DMS79 treated with DMSO at 0.1 percent for 48 hours (cell line): ENCODE results near the gene COL26A1.
"Not testable (repeated sequence)": the region's sequence is repeated elsewhere in the genome, so short reads cannot be mapped to it uniquely, and the experiment has no call there.

Experiments
- DNase-seq: peaks from one replicate; lab custom pipeline; 2025; lab: John Stamatoyannopoulos, UW

Gene COL26A1

DNA sequence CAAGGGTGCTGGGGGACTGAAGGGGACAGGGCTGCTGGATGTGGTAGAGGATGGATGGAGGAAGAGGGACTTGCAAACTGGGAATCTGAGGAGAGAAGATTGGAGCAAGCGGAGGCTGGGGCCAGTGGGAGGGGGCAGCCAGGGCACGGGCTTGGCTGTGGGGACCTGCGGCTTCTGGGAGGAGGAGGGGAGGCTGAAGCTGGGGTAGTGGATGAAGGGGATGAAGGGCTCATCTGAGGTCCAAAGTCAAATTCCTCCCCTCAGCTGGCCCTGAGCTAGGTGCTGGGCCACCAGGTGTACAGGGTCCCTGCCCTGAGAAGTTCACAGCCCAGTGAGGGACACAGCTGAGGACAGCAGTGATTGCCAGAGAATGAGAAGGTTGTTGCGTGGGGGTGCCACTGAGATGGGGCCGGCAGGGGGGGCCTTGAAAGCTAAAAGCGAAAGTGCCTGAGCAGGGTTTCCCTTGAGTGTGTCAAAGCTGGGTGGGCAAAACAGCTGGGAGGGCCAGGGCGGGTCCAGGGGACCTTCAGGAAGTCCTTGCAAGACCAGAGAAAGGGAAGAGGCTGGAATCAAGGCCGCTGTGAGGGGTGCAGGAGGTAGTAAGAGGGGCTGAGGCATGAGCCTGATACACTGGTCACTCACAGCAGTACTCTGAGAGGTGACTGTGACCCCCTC is 191.2 kb downstream of the COL26A1 start:
- DNase-seq, result no peak

DNA sequence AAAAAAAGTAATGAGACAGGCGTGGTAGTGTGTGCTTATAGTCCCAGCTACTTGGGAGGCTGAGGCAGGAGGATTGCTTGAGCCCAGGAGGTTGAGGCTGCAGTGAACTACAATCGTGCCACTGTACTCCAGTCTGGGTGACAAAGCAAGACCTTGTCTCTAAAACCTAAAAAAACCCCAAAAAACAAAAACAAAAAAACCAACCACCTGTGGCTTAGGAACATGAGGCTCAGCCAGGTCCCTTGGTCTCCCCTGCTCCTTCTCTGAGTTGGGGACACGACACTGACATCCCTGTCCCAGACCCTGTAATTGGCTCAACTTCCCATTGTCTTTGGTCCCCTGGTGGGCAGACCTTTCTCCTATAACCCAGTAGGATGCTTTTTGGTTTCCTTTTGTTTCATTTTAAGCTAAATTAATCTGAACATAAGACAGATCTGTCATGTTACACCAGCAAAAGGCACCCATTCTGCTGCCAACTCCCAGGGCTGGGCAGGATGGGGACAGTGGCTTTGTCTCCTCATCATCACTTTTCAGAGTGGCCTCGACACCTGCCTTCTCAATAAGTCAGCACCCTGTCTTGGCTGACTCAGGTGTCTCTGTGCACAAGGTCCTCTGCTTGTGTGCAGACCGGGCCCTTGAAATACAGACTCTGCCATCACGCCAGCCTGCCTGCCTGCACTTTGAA is 192.1 kb downstream of the COL26A1 start:
- no peak for DNase-seq

- no peak for DNase-seq
These were observed 192.7 kb downstream of the COL26A1 start for GRCh38 chr7:101555269-101555920.

- DNase-seq, result no peak
These were observed 193.2 kb downstream of the COL26A1 start for GRCh38 chr7:101555921-101556275.

GRCh38 chr7:101556453-101556968 is 193.8 kb downstream of the COL26A1 start:
- no peak for DNase-seq

DNA sequence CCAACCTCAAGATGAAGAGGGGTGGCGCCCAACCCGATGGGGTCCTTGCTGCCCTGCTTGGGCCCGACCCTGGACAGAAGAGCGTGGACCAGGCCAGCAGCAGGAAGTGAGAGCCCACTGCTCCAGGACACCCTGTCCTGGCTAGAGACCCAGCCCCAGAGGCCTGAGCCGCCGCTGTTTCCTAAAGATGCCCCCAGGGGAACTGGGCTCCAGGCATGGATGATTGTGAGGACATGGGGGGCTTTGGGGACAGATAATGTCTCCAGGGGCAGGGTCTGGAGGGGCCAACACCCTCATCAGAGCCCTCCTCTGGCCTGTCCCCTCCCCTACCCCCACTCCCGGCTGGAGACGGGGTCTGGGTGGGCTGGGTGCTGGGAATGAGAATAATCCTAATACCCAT is 194.7 kb downstream of the COL26A1 start:
- DNase-seq, result no peak

- no peak for DNase-seq
These were observed 195.5 kb downstream of the COL26A1 start for GRCh38 chr7:101557978-101558741.

GRCh38 chr7:101558742-101559325 is 196.2 kb downstream of the COL26A1 start:
- DNase-seq, result no peak

DNA sequence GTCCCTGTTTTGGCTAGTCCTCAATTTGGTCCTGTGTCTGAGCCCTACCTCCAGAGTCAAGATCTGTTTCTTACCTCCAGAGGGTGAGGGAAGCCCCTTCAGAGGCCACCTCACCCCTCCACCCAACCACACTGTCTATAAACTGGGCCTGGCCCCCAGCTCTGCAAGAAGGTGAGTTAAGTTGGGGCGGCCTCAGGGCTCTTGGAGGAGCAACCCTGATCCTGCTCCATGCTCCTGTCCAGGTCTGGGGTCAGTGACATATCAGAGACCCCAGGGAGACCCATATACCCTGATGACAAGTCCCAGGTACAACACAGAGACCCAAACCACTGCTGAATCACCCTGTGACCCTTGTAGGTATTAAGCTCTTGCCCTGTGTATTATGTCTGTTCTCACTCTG is 196.9 kb downstream of the COL26A1 start:
- no peak for DNase-seq

DNA sequence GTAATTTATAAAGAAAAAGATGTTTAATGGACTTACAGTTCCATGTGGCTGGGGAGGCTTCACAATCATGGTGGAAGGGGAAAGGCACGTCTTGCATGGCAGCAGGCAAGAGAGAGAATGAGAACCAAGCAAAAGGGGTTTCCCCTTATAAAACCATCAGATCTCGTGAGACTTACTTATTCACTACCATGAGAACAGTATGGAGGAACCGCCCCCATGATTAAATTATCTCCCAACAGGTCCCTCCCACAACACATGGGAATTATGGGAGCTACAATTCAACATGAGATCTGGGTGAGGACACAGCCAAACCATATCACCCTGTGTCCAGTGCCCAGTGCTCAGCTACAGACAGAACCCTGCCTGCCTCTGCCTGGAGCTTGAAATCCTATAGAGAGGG is 197.3 kb downstream of the COL26A1 start:
- DNase-seq, result not testable (repeated sequence)

GRCh38 chr7:101560856-101561255 is 198.2 kb downstream of the COL26A1 start:
- no peak for DNase-seq

- not testable (repeated sequence) for DNase-seq
These were observed 198.6 kb downstream of the COL26A1 start for GRCh38 chr7:101561293-101561692.

GRCh38 chr7:101562531-101563197 is 200.0 kb downstream of the COL26A1 start:
- DNase-seq, result no peak

DNA sequence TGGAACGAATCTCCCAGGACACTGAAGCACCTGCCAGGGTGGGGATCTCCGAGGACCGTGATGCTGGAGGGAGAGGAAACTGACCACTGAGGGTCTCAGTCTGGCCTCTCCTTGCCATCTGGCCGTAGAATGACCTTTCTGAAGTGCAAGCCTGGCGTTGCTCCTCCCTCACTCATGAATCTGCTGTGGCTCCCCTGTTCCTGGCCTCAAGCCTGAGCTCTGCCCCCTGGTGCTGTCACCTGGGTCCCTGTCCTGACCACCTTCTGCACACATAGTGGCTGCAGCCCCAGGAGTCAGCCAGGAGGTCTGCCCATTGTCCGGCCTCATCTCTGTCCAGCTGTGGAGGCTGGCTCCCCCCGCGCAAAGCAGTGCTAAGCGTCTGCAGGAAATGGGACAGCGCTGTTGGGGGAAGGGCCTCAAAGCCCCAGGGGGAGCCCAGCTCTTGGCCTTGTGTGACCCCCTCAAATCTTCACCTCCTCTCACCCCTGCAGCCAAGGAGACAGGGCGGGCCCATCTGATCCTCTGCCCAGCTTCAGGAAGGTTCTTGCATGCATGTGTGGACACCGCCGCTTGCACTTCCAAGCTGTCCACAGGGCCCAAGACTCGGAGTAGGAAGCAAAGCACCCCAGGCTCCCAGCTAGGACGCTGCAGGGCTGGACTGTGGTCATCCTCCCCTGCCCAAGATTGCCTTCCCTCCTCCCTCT is 200.7 kb downstream of the COL26A1 start:
- no peak for DNase-seq

- DNase-seq, result no peak
These were observed 201.5 kb downstream of the COL26A1 start for GRCh38 chr7:101563943-101564777.

DNA sequence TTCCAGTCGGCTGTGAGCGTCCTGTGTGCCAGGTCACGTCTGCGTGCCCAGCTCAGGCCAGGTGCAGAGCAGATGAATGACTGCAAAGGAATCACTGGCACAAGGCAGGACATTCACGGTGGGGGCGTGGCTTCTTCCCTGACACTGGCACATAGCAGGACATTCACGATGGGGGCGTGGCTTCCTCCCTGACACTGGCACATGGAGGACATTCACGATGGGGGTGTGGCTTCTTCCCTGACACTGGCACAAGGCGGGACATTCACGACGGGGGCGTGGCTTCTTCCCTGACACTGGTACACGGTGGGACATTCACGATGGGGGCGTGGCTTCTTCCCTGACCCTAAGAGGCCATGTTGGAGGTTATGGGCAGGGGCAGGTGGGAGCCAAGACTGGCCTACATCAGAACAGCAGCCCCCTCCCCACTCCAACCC is 202.1 kb downstream of the COL26A1 start:
- DNase-seq, result no peak

DNA sequence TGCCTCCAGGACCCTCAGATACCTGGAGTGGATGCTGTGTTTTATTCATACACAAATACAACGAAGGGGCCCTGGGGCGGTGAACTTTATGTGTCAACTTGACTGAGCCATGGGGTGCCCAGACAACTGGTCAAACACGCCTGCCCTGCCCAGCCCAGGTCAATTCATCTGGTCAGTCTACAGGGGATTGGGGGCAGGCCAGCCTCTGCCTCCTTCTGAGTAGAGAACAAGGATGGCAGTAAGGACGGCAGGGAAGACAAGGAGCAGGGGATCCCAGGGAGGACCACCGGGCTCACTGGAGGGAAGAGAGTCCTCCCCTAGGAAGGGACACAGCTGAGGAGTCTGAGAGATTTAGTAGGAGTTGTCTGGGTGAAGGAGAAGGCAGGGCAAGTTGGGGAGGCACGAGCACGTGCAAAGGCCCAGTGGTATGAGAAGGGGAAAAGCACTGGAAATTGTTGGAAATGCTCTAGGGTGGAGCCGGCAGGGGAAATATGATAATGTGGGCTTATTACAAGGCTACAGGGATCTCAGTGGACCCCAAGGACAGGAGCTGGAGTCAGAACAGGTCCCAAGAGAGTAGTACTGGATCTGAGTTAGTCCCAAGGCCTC is 203.0 kb downstream of the COL26A1 start:
- no peak for DNase-seq

- peak; percentile 21 for DNase-seq
These were observed 204.6 kb downstream of the COL26A1 start for GRCh38 chr7:101567230-101567629.

DNA sequence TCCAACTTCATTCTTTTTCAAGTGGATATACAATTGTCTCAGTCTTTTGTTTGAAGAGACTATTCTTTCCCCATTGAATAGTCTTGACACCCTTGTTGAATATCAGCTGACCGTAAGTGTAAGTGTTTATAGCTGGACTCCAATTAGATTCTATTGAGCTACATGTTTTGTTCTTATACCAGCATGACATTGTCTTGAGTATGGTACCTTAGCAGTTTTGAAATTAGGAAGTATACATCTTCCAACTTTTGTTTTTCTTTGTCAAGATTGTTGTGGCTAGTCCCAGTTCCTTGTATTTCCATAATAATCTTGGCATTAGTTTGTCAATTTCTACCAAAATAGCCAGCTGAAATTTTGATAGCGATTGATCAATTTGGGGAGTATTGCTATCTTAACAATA is 209.5 kb downstream of the COL26A1 start:
- no peak for DNase-seq
